ENCODE data around the gene SLC4A5. TPM values are rescaled to one million over a fixed set of nuclear protein-coding genes. Genes with fewer than 3 reads are reported as not detected.
A peak's percentile ranks its signal among the peaks of the same experiment; 100 is the strongest.

SLC4A5 gene
- total RNA-seq, 4 donors from 2014 or later = 0.24 to 3.8 (median 0.59) TPM

GRCh38 chr2:74334931-74335333 is 8.3 kb downstream of the SLC4A5 start:
- TF ChIP-seq POLR2A (IDR thresholded peaks at IDR 0.05) = no peak
- TF ChIP-seq, protein P1, sequence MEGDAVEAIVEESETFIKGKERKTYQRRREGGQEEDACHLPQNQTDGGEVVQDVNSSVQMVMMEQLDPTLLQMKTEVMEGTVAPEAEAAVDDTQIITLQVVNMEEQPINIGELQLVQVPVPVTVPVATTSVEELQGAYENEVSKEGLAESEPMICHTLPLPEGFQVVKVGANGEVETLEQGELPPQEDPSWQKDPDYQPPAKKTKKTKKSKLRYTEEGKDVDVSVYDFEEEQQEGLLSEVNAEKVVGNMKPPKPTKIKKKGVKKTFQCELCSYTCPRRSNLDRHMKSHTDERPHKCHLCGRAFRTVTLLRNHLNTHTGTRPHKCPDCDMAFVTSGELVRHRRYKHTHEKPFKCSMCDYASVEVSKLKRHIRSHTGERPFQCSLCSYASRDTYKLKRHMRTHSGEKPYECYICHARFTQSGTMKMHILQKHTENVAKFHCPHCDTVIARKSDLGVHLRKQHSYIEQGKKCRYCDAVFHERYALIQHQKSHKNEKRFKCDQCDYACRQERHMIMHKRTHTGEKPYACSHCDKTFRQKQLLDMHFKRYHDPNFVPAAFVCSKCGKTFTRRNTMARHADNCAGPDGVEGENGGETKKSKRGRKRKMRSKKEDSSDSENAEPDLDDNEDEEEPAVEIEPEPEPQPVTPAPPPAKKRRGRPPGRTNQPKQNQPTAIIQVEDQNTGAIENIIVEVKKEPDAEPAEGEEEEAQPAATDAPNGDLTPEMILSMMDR (IDR thresholded peaks at IDR 0.05 in 4 of 5, conservative IDR thresholded peaks at IDR 0.05 in 1 of 5) = peak; percentile 70 to 93 (median 79)
- Histone ChIP-seq H3K36me3 (peaks cover 0 to 5% of the 10 kb centered on the region in 2 donors), H3K27me3 (no peaks in the 10 kb centered on the region), H3K27ac (no peak overlapping the region), H3K4me3 (no peak overlapping the region), H3K9me3 (no peaks in the 10 kb centered on the region), H3K4me1 (no peaks in the 10 kb centered on the region)
- DNase-seq (peak; percentile 37 to 56), ATAC-seq (peak; percentile 83 to 85)
- in situ Hi-C loops (cut with MboI; ENCODE audit: low sequenced_read_pairs in 4 of 4) = loop anchor here in 3 of 4 donors (10.0 to 25.0 kb wide), 2 partner anchors 510 to 523 kb away; partner anchors contain the start of gene STAMBP (in 1 of the 3)
- intact Hi-C loops (cut with DNase I; ENCODE audit: low total_unique reads) = loop anchor here (2.0 to 10.0 kb wide), 2 partner anchors 84 to 510 kb away; partner anchors contain the start of gene STAMBP

GRCh38 chr2:74333896-74334586 is 9.2 kb downstream of the SLC4A5 start:
- Histone ChIP-seq H3K4me1 (no peaks in the 10 kb centered on the region), H3K27ac (no peak overlapping the region), H3K9me3 (no peaks in the 10 kb centered on the region), H3K4me3 (no peak overlapping the region), H3K36me3 (peaks cover 0 to 7% of the 10 kb centered on the region in 2 donors), H3K27me3 (no peaks in the 10 kb centered on the region)
- DNase-seq (no peak), ATAC-seq (no peak)
- TF ChIP-seq, protein P1 (IDR thresholded peaks at IDR 0.05 in 4 of 5, conservative IDR thresholded peaks at IDR 0.05 in 1 of 5) = no peak
- TF ChIP-seq POLR2A (IDR thresholded peaks at IDR 0.05) = no peak
- intact Hi-C loops (cut with DNase I; ENCODE audit: low total_unique reads) = loop anchor here (2.0 to 10.0 kb wide), 2 partner anchors 83 to 509 kb away; partner anchors contain the start of gene STAMBP
- in situ Hi-C loops (cut with MboI; ENCODE audit: low sequenced_read_pairs in 4 of 4) = loop anchor here in 3 of 4 donors (10.0 to 25.0 kb wide), 2 partner anchors 509 to 522 kb away; partner anchors contain the start of gene STAMBP (in 1 of the 3)

DNA sequence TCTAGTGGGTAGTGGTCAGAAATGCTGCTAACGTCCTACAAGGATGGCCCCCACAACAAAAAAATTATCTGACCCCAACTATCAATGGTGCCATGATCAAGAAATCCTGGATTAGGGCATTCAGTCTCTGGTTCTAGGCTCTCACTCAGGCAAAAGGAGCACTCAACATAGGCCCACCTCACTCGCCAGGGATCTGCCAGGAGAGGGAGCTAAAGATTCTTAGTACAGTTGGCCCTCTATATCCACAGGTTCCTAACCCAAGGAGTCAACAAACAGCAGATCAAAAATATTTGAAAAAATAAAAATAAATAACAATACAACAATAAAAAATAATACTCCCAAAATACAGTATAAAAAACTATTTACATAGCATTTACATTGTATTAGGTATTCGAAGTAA is 10.0 kb downstream of the SLC4A5 start:
- DNase-seq (no peak), ATAC-seq (no peak)
- no peaks in the 10 kb centered on the region for H3K27me3 ChIP-seq
- no peak overlapping the region for H3K27ac ChIP-seq
- H3K36me3 ChIP-seq = peaks cover 0 to 7% of the 10 kb centered on the region in 2 donors
- H3K9me3 ChIP-seq = no peaks in the 10 kb centered on the region
- no peaks in the 10 kb centered on the region for H3K4me1 ChIP-seq
- in situ Hi-C loops (cut with MboI; ENCODE audit: low sequenced_read_pairs in 4 of 4) = loop anchor here in 3 of 4 donors (10.0 to 25.0 kb wide), 2 partner anchors 508 to 521 kb away; partner anchors contain the start of gene STAMBP (in 1 of the 3)
- no peak overlapping the region for H3K4me3 ChIP-seq
- TF ChIP-seq, protein P1 (IDR thresholded peaks at IDR 0.05 in 4 of 5, conservative IDR thresholded peaks at IDR 0.05 in 1 of 5) = no peak
- TF ChIP-seq POLR2A (IDR thresholded peaks at IDR 0.05) = no peak
- intact Hi-C loops (cut with DNase I; ENCODE audit: low total_unique reads) = loop anchor here (10.0 kb wide), 1 partner anchor 508 kb away; the partner anchor contains the start of gene STAMBP

DNA sequence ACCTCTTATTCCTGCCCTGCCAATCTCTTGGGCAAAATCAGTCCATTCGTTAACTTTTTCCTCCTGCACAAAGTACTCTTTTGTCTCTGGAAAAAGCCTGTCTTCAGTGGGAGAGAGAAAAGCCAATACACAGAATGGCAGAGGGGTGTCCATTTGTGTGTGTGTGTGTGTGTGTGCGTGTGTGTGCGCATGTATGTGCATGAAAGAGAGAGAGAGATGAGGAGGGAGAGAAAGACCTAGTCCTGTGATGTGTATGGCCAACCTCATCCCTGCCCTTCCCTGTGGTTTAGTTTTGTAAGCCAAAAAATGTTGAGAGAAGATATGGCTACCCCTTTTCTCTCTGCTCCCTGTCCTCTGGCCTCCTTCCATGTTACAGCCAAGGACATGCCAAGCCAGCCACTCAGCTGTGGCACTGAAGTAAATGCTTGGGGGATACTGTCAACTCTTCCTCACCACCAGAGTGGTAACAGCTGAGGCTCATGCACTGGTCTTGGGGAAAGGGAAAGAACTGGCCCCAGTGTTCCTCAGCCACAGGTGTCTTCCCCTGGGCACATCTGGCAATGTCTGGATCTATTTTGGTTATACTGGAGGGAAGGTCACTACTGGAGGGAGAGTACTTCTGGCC is 10.6 kb downstream of the SLC4A5 start:
- no peak for ATAC-seq
- intact Hi-C loops (cut with DNase I; ENCODE audit: low total_unique reads) (loop anchor here (10.0 kb wide), 1 partner anchor 508 kb away; the partner anchor contains the start of gene STAMBP), in situ Hi-C loops (cut with MboI; ENCODE audit: low sequenced_read_pairs in 4 of 4) (loop anchor here in 3 of 4 donors (10.0 to 25.0 kb wide), 2 partner anchors 508 to 520 kb away; partner anchors contain the start of gene STAMBP (in 1 of the 3))
- no peak overlapping the region for H3K27ac ChIP-seq
- H3K4me3 ChIP-seq = no peak overlapping the region
- peaks cover 0 to 7% of the 10 kb centered on the region in 2 donors for H3K36me3 ChIP-seq
- no peaks in the 10 kb centered on the region for H3K4me1 ChIP-seq
- no peaks in the 10 kb centered on the region for H3K9me3 ChIP-seq
- no peaks in the 10 kb centered on the region for H3K27me3 ChIP-seq
- no peak for TF ChIP-seq POLR2A (IDR thresholded peaks at IDR 0.05)
- TF ChIP-seq, protein P1 (IDR thresholded peaks at IDR 0.05 in 4 of 5, conservative IDR thresholded peaks at IDR 0.05 in 1 of 5) = no peak
- DNase-seq = no peak

All from gastrocnemius medialis (tissue), 4 donors.